ENCODE data around the gene PDLIM5. TPM values are rescaled to one million over a fixed set of nuclear protein-coding genes. Genes with fewer than 3 reads are reported as not detected.

Gene PDLIM5
- total RNA-seq, 2 donors from 2014 or later = 129 to 168 TPM

DNA sequence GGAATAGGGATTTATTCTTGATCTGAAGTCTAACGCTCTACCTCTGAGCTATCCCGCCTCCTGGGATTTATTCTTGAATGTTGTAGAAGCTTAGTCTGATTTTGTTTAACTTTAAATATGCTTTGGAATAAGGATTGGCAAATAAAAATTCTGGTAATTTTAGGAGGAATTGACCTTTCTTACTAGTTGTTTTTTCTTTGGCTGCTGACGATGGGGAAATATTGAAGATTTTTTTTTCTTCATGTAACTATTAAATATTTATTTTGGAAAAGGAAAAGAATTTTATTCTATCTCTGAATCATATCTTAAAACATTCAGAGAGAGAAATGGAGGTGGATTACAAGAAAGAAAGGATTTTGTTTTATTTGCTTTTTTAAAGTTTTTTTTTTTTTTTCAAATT, 122.9 kb downstream of the PDLIM5 start:
- H3K9ac ChIP-seq (ENCODE audit: low read depth in 2 of 2, low read length in 2 of 2) = no peak overlapping the region
- H3K36me3 ChIP-seq = no peaks in the 10 kb centered on the region
- no peaks in the 10 kb centered on the region for H3K4me1 ChIP-seq
- no peak overlapping the region for H3K4me3 ChIP-seq
- TF ChIP-seq, protein P1, sequence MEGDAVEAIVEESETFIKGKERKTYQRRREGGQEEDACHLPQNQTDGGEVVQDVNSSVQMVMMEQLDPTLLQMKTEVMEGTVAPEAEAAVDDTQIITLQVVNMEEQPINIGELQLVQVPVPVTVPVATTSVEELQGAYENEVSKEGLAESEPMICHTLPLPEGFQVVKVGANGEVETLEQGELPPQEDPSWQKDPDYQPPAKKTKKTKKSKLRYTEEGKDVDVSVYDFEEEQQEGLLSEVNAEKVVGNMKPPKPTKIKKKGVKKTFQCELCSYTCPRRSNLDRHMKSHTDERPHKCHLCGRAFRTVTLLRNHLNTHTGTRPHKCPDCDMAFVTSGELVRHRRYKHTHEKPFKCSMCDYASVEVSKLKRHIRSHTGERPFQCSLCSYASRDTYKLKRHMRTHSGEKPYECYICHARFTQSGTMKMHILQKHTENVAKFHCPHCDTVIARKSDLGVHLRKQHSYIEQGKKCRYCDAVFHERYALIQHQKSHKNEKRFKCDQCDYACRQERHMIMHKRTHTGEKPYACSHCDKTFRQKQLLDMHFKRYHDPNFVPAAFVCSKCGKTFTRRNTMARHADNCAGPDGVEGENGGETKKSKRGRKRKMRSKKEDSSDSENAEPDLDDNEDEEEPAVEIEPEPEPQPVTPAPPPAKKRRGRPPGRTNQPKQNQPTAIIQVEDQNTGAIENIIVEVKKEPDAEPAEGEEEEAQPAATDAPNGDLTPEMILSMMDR (IDR thresholded peaks at IDR 0.05) = no peak
- no peaks in the 10 kb centered on the region for H3K9me3 ChIP-seq
- H3K27me3 ChIP-seq = no peaks in the 10 kb centered on the region
- no peak for DNase-seq
- H3K27ac ChIP-seq = no peak overlapping the region
- intact Hi-C loops (cut with DNase I) = no loop called here

DNA sequence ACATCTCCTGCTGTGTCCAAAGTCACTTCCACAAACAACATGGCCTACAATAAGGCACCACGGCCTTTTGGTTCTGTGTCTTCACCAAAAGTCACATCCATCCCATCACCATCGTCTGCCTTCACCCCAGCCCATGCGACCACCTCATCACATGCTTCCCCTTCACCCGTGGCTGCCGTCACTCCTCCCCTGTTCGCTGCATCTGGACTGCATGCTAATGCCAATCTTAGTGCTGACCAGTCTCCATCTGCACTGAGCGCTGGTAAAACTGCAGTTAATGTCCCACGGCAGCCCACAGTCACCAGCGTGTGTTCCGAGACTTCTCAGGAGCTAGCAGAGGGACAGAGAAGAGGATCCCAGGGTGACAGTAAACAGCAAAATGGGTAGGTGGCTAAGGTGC, 123.9 kb downstream of the PDLIM5 start:
- H3K4me3 ChIP-seq = no peak overlapping the region
- no peaks in the 10 kb centered on the region for H3K4me1 ChIP-seq
- H3K9ac ChIP-seq (ENCODE audit: low read depth in 2 of 2, low read length in 2 of 2) = no peak overlapping the region
- no peaks in the 10 kb centered on the region for H3K27me3 ChIP-seq
- H3K36me3 ChIP-seq = no peaks in the 10 kb centered on the region
- H3K9me3 ChIP-seq = no peaks in the 10 kb centered on the region
- no peak for DNase-seq
- TF ChIP-seq, protein P1 (IDR thresholded peaks at IDR 0.05) = no peak
- intact Hi-C loops (cut with DNase I) = no loop called here
- no peak overlapping the region for H3K27ac ChIP-seq

DNA sequence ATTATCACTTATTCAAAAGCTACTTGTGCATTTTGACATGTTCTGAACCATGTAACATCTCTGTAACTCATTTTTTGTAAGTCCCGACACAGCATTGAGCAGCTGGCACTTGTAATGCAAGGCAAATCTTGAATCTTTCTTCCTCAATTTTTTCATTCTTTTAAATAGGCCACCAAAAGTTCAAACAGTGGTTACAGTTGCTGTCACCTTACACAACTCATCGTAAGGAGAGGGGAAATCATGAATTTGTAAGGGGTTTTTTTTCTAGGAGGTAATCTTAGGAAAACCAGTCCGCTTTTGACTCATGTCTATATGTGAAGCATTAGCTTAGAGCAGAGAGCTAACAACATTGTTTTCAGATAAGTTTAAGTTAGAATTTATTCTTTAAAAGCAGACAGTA, 124.5 kb downstream of the PDLIM5 start:
- Histone ChIP-seq H3K4me3 (no peak overlapping the region), H3K27ac (no peak overlapping the region), H3K4me1 (no peaks in the 10 kb centered on the region), H3K36me3 (no peaks in the 10 kb centered on the region), H3K9me3 (no peaks in the 10 kb centered on the region), H3K27me3 (no peaks in the 10 kb centered on the region), H3K9ac (ENCODE audit: low read depth in 2 of 2, low read length in 2 of 2) (no peak overlapping the region)
- DNase-seq = no peak
- intact Hi-C loops (cut with DNase I) = no loop called here
- TF ChIP-seq, protein P1 (IDR thresholded peaks at IDR 0.05) = no peak

GRCh38 chr4:94577136-94577535, 125.4 kb downstream of the PDLIM5 start:
- Histone ChIP-seq H3K27ac (no peak overlapping the region), H3K4me3 (no peak overlapping the region), H3K9me3 (no peaks in the 10 kb centered on the region), H3K4me1 (no peaks in the 10 kb centered on the region), H3K9ac (ENCODE audit: low read depth in 2 of 2, low read length in 2 of 2) (no peak overlapping the region), H3K27me3 (no peaks in the 10 kb centered on the region), H3K36me3 (no peaks in the 10 kb centered on the region)
- DNase-seq = no peak
- TF ChIP-seq, protein P1 (IDR thresholded peaks at IDR 0.05) = no peak
- intact Hi-C loops (cut with DNase I) = no loop called here

- TF ChIP-seq, protein P1 (IDR thresholded peaks at IDR 0.05) = no peak
- Histone ChIP-seq H3K27me3 (no peaks in the 10 kb centered on the region), H3K4me3 (no peak overlapping the region), H3K9ac (ENCODE audit: low read depth in 2 of 2, low read length in 2 of 2) (no peak overlapping the region), H3K9me3 (no peaks in the 10 kb centered on the region), H3K36me3 (no peaks in the 10 kb centered on the region), H3K4me1 (no peaks in the 10 kb centered on the region), H3K27ac (no peak overlapping the region)
- intact Hi-C loops (cut with DNase I) = no loop called here
- DNase-seq = no peak
Measured at GRCh38 chr4:94578195-94578594, 126.5 kb downstream of the PDLIM5 start.

- no peak overlapping the region for H3K9ac ChIP-seq (ENCODE audit: low read depth in 2 of 2, low read length in 2 of 2)
- no peaks in the 10 kb centered on the region for H3K4me1 ChIP-seq
- intact Hi-C loops (cut with DNase I) = no loop called here
- no peak overlapping the region for H3K4me3 ChIP-seq
- H3K36me3 ChIP-seq = peaks cover 4% of the 10 kb centered on the region
- no peaks in the 10 kb centered on the region for H3K27me3 ChIP-seq
- DNase-seq = no peak
- no peaks in the 10 kb centered on the region for H3K9me3 ChIP-seq
- TF ChIP-seq, protein P1 (IDR thresholded peaks at IDR 0.05) = no peak
- H3K27ac ChIP-seq = no peak overlapping the region
Measured at GRCh38 chr4:94581766-94582165, 130.0 kb downstream of the PDLIM5 start.

Measured in colonic mucosa (tissue), 4 donors.